Glomerular visceral epithelial cell (primary cell): ENCODE measurements around the gene RET.

ENCODE experiments used
- DNase-seq: peaks from one replicate; pipeline ENCODE4 v3.0.0-alpha.2; 2016; ENCODE audit errors: extremely low spot score

Gene RET

GRCh38 chr10:43170491-43170890 is 93.6 kb downstream of the RET start:
- no peak for DNase-seq

GRCh38 chr10:43172645-43173044 is 95.8 kb downstream of the RET start:
- no peak for DNase-seq

- DNase-seq: no peak
These were observed 96.3 kb downstream of the RET start for GRCh38 chr10:43173120-43173519.

DNA sequence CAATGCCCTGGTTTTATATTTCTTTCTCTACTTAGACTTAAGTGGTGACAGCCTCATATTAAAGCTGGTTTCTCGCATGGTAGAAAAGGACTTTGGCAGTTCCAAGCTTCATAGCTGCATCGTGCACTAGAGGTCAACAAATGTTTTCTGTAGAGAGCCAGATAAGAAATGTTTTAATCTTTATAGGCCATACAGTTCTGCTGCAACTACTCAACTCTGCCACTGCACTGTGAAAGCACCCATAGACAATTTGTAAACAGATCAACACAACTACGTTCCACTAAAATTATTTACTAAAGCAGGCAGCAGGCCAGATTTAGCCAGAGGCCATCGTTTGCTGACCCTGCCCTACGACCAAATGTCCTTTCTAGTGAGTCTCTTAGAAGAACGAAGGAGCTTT is 98.1 kb downstream of the RET start:
- DNase-seq: no peak

GRCh38 chr10:43176271-43176670 is 99.4 kb downstream of the RET start:
- no peak for DNase-seq

DNA sequence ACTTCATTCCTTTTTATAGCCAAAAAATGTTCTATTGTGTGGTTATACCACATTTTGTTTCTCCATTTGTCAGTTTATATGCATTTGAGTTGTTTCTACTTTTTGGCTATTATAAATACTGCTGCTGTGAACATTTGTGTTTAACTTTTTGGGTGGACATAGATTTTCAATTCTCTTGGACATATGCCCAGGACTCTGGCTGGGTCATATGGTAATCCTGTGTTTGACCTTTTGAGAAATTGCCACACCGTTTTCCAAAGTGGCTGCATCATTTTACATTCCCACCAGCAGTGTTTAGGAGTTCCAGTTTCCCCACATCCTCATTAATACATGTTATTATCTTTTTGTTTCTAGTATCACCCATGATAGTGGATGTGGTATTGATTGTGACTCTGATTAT is 100.7 kb downstream of the RET start:
- DNase-seq: no peak
